ENCODE data around the gene ADGRL2.

Gene ADGRL2

DNA sequence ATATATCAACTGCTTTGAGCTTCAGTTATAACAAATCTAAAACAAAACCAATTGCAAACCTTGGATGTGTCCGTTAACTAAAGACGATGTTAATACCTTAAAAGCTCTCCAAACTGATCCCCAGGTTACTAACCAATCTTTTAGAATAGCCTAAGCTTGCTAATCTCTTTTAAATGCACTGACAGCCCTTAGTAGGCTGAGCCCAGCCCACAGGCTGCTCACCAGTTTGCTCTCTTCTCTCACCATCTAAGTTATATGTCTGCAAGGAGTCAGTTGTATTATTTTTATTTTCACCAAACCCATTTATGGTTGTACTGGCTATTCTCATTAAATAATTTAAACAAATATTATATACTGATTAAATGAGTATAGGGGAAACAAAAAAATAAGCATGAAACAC, 199.5 kb downstream of the ADGRL2 start:
- ChIA-PET CTCF (no interaction called here), POLR2A (no interaction called here)
- TF ChIP-seq ZNF473 (tag by site-specific recombination; IDR thresholded peaks at IDR 0.05) (no peak), YY2 (tag by site-specific recombination; IDR thresholded peaks at IDR 0.05) (no peak), ZNF791 (tag by site-specific recombination; IDR thresholded peaks at IDR 0.05) (no peak), ZNF571 (tag by site-specific recombination; IDR thresholded peaks at IDR 0.05) (no peak), MEIS1 (CRISPR knock-in tag; IDR thresholded peaks at IDR 0.05; ENCODE audit: borderline replicate concordance) (no peak), ZNF837 (tag by site-specific recombination; IDR thresholded peaks at IDR 0.05) (no peak), ZNF146 (tag by site-specific recombination; IDR thresholded peaks at IDR 0.05) (no peak), ZNF785 (tag by site-specific recombination; IDR thresholded peaks at IDR 0.05) (no peak), SP7 (tag by site-specific recombination; IDR thresholded peaks at IDR 0.05) (no peak), ZNF169 (tag by site-specific recombination; IDR thresholded peaks at IDR 0.05) (no peak), ZNF423 (tag by site-specific recombination; IDR thresholded peaks at IDR 0.05) (no peak), ZNF292 (tag by site-specific recombination; IDR thresholded peaks at IDR 0.05; ENCODE audit: borderline replicate concordance, low read depth) (no peak), ZNF239 (tag by site-specific recombination; IDR thresholded peaks at IDR 0.05) (no peak), HOXD13 (CRISPR knock-in tag; IDR thresholded peaks at IDR 0.05; ENCODE audit: borderline replicate concordance) (no peak)
- TF ChIP-seq, protein P1, sequence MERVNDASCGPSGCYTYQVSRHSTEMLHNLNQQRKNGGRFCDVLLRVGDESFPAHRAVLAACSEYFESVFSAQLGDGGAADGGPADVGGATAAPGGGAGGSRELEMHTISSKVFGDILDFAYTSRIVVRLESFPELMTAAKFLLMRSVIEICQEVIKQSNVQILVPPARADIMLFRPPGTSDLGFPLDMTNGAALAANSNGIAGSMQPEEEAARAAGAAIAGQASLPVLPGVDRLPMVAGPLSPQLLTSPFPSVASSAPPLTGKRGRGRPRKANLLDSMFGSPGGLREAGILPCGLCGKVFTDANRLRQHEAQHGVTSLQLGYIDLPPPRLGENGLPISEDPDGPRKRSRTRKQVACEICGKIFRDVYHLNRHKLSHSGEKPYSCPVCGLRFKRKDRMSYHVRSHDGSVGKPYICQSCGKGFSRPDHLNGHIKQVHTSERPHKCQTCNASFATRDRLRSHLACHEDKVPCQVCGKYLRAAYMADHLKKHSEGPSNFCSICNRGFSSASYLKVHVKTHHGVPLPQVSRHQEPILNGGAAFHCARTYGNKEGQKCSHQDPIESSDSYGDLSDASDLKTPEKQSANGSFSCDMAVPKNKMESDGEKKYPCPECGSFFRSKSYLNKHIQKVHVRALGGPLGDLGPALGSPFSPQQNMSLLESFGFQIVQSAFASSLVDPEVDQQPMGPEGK (tag by site-specific recombination; IDR thresholded peaks at IDR 0.05), result no peak
- TF ChIP-seq, protein P2, sequence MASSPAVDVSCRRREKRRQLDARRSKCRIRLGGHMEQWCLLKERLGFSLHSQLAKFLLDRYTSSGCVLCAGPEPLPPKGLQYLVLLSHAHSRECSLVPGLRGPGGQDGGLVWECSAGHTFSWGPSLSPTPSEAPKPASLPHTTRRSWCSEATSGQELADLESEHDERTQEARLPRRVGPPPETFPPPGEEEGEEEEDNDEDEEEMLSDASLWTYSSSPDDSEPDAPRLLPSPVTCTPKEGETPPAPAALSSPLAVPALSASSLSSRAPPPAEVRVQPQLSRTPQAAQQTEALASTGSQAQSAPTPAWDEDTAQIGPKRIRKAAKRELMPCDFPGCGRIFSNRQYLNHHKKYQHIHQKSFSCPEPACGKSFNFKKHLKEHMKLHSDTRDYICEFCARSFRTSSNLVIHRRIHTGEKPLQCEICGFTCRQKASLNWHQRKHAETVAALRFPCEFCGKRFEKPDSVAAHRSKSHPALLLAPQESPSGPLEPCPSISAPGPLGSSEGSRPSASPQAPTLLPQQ (tag by site-specific recombination; IDR thresholded peaks at IDR 0.05), result no peak

DNA sequence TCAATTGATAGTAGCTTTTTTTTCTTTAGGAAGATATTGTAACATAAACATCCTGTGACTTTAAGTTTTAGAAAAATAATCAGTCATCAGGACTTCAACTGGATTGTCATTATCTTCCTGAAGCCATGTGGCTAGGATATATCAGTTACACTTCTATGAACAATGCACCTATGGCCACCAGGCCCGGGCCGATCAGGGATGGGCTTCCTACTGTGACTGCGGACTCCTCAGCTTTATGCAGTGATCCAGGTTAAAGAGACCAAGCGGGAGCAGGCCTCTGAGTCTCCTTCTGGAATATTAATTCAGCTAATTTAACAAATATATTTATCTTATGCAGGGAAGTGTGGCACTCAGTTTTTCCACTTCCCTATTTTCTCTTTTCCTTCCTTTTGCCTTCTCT, 200.6 kb downstream of the ADGRL2 start:
- no peaks in the 10 kb centered on the region for H3K9me3 ChIP-seq (ENCODE audit: control insufficient read depth, insufficient read depth, low read depth, low read length)
- H3K36me3 ChIP-seq (ENCODE audit: control insufficient read depth in 2 of 2, insufficient read depth in 1 of 2, low read length in 2 of 2), result no peaks in the 10 kb centered on the region
- ChIA-PET POLR2A (no interaction called here), CTCF (interaction anchor here (0.9 kb wide), 1 partner anchor 15 kb away, joined by 3 read pairs; no protein-coding TSS in a partner anchor)
- H3K27ac ChIP-seq (ENCODE audit: extremely low read depth, low read depth, low read length), result no peak overlapping the region
- H3K4me1 ChIP-seq (ENCODE audit: control insufficient read depth, insufficient read depth, low read length), result no peaks in the 10 kb centered on the region
- H3K4me3 ChIP-seq (ENCODE audit: low read depth, low read length), result no peak overlapping the region
- TF ChIP-seq ZNF585B (tag by site-specific recombination; IDR thresholded peaks at IDR 0.05), result no peak
- TF ChIP-seq ZBTB8A (tag by site-specific recombination; IDR thresholded peaks at IDR 0.05), result no peak
- peak; percentile 5; the same call in 1 of the 2 replicates for TF ChIP-seq OSR2 (tag by site-specific recombination; IDR thresholded peaks at IDR 0.05)
- TF ChIP-seq SCRT1 (tag by site-specific recombination; IDR thresholded peaks at IDR 0.05; ENCODE audit: borderline replicate concordance), result no peak

More for the DNA sequence above, 199.5 kb downstream of the ADGRL2 start:
- Histone ChIP-seq H3K27ac (ENCODE audit: extremely low read depth, low read depth, low read length) (no peak overlapping the region), H3K36me3 (ENCODE audit: control insufficient read depth in 2 of 2, insufficient read depth in 1 of 2, low read length in 2 of 2) (no peaks in the 10 kb centered on the region), H3K4me3 (ENCODE audit: low read depth, low read length) (no peak overlapping the region), H3K4me1 (ENCODE audit: control insufficient read depth, insufficient read depth, low read length) (no peaks in the 10 kb centered on the region), H3K9me3 (ENCODE audit: control insufficient read depth, insufficient read depth, low read depth, low read length) (no peaks in the 10 kb centered on the region)

DNA sequence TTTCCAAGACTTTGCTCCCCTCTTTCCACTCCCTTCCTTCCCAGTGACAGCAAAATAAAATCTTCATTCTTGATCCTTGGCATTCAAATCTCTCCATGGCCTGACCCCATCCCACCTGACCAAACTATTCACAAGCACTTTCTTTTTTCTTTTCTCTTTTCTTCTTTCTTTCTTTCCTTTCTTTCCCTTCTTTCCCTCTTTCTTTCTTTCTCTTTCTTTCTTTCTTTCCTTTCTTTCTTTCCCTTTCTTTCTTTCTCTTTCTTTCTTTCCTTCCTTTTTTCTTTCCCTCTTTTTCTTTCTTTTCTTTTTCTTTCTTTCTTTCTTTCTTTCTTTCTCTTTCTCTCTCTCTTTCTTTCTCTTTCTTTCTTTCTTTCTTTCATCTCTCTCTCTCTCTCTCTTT, 207.1 kb downstream of the ADGRL2 start:
- POLR2A ChIA-PET, result no interaction called here
- Histone ChIP-seq H3K4me3 (ENCODE audit: low read depth, low read length) (no peak overlapping the region), H3K36me3 (ENCODE audit: control insufficient read depth in 2 of 2, insufficient read depth in 1 of 2, low read length in 2 of 2) (no peaks in the 10 kb centered on the region), H3K27ac (ENCODE audit: extremely low read depth, low read depth, low read length) (no peak overlapping the region), H3K4me1 (ENCODE audit: control insufficient read depth, insufficient read depth, low read length) (no peaks in the 10 kb centered on the region), H3K9me3 (ENCODE audit: control insufficient read depth, insufficient read depth, low read depth, low read length) (no peaks in the 10 kb centered on the region)
- CTCF ChIA-PET, result interaction anchor here (0.5 kb wide), 1 partner anchor 9 kb away, joined by 7 read pairs; no protein-coding TSS in a partner anchor
- TF ChIP-seq PRDM1 (tag by site-specific recombination; IDR thresholded peaks at IDR 0.05), result peak; percentile 98
- TF ChIP-seq ZNF366 (tag by site-specific recombination; conservative IDR thresholded peaks at IDR 0.05), result peak; percentile 71
- no peak for TF ChIP-seq ZNF423 (tag by site-specific recombination; IDR thresholded peaks at IDR 0.05)
